Thymus (tissue), 11 donors: Measurements from ENCODE around the gene ZNF793. TPM values are rescaled to one million over a fixed set of nuclear protein-coding genes. Genes with fewer than 3 reads are reported as not detected.

Source experiments
- DNase-seq, 9 donors: peaks; one replicate each; pipeline ENCODE4 v3.0.0-alpha.2; 2013; ENCODE audit warnings: low spot score in 9 of 9, low read depth in 6 of 9, missing footprints in 1 of 9
- H3K27ac ChIP-seq, 2 donors: one replicate each; pipeline ENCODE4 v1.5.1; 2013; ENCODE audit warnings: control low read depth in 1 of 2, low read depth in 1 of 2, low read length in 1 of 2, mild to moderate bottlenecking in 1 of 2, moderate library complexity in 1 of 2
- H3K27me3 ChIP-seq, 2 donors: one replicate each; pipeline ENCODE4 v1.5.1; 2013; ENCODE audit warnings: low read length in 1 of 2; ENCODE audit not compliant: control insufficient read depth in 2 of 2, insufficient read depth in 1 of 2
- H3K36me3 ChIP-seq, 2 donors: one replicate each; pipeline ENCODE4 v1.5.1; 2013; ENCODE audit warnings: low read length in 1 of 2, mild to moderate bottlenecking in 1 of 2, moderate library complexity in 1 of 2; ENCODE audit not compliant: control insufficient read depth in 2 of 2, insufficient read depth in 2 of 2
- H3K4me1 ChIP-seq, 2 donors: one replicate each; pipeline ENCODE4 v1.5.1; 2013; ENCODE audit warnings: low read length in 2 of 2; ENCODE audit not compliant: control insufficient read depth in 2 of 2, insufficient read depth in 2 of 2
- H3K4me3 ChIP-seq, 2 donors: one replicate each; pipeline ENCODE4 v1.5.1; 2013; ENCODE audit warnings: low read length in 2 of 2, control low read depth in 1 of 2, mild to moderate bottlenecking in 1 of 2
- H3K9me3 ChIP-seq, 2 donors: one replicate each; pipeline ENCODE4 v1.5.1; 2013; ENCODE audit warnings: low read length in 1 of 2, mild to moderate bottlenecking in 1 of 2; ENCODE audit not compliant: control insufficient read depth in 2 of 2, insufficient read depth in 1 of 2
- WGBS: extraction: QIAGEN DNeasy Blood & Tissue Kit; methylation state at CpG from one replicate; pipeline ENCODE4 v1.1.7; 2013; 5-methylcytosine and 5-hydroxymethylcytosine counted together
- polyA plus RNA-seq: library from polyadenylated mRNA; stranded (reverse); fragments of 200-250 nt; gene quantifications from one replicate; pipeline ENCODE4 v1.2.3, GENCODE V29; 2013
- total RNA-seq: library from RNA; stranded (reverse); fragments of 120-200 nt; gene quantifications from one replicate; pipeline ENCODE4 v1.2.4, GENCODE V29; 2013
- donor health status: healthy.

ZNF793 gene
- total and polyA plus RNA-seq, 2 donors = 2.5 to 3.8 TPM

DNA sequence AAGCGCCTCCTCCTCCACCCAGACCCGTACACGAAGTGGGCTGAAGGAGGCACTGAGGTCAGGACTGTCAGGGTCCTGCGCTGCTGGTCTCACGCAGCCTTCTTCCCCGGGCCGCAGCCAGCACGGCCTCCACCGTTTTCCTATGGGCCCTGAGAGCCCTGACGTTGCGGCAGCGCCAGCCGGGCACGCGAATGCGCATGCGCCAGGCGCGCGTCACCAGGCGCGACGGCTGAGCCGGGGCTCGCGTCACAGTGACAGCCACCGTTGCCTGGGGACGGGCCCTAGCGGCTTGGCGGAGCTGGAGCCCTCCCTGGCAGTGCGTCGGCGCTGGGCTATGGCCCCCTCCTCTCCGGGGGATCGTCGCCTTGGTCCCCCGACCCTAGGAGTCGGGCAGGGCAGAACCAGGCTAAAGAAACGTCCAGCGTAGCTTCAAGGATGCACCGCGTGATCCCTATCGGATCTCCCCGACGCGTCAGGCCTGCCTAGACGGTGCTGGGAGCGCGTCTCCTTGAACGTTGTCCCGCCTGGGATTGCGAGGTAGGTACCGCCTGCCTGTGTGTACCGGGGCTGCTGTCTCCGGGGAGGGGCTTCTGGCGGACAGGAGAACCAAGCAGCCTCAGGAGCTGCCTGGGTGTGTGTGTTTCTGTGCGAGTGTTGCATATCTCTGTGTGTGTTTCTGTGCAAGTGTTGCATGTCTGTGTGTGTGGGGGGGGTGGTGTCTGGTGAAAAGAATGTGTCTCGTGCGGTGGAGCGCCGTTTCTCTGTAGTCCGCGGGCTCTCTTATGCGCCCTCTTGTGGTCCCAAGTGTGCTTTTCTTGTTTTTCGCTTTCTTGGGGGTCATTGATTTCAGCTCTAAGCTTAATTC lies 44.6 kb downstream of the ZNF793 start:
- peaks cover 19 to 48% of the 10 kb centered on the region in 2 donors for H3K9me3 ChIP-seq
- WGBS = 8% methylated on average over 65 of the region's 65 CpGs
- no peaks in the 10 kb centered on the region for H3K27me3 ChIP-seq
- no peaks in the 10 kb centered on the region for H3K36me3 ChIP-seq
- H3K4me1 ChIP-seq = no peaks in the 10 kb centered on the region
- peak overlapping the region; percentile 50 to 79 for H3K27ac ChIP-seq
- DNase-seq = peak; percentile 44 to 83 (median 54)
- peak overlapping the region; percentile 48 to 53 for H3K4me3 ChIP-seq

DNA sequence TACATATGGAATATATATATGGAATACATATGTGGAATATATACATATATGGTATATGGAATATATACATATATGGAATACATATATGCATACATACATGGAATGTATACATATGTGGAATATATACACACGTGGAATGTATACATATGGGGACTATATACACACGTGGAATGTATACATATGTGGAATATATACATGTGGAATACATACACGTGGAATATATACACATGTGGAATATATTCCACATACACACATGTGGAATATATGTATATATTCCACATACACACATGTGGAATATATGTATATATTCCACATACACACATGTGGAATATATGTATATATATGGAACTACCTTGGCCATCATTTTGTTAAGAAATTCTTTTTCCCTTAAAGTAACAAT lies 56.8 kb downstream of the ZNF793 start:
- no peak for DNase-seq
- H3K9me3 ChIP-seq = peaks cover 3 to 12% of the 10 kb centered on the region in 2 donors

DNA sequence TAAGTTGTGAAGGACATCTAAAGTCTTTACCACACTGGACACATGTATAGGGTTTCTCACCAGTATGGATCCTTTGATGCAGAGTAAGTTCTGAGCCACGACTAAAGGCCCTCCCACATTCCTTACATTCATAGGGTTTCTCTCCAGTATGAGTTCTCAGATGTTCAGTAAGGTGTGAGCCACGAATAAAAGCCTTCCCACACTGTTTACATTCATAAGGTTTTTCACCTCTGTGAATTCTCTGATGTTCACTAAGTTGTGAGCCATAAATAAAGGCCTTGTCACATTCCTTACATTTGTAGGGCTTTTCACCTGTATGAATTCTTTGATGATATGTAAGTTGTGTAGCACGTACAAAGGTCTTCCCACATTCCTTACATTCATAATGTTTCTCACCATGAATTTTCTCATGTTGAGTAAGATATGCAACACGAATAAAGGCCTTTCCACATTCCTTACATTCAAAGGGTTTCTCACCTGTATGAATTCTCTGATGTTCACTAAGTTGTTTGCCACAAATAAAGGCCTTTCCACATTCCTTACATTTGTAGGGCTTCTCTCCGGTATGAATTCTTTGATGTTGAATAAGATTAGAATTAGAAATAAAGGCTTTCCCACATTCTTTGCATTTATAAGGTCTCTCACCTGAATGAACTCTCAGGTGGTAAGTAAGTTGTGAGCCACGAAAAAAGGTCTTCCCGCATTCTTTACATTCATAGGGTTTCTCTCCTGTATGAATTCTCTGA lies 58.1 kb downstream of the ZNF793 start:
- no peaks in the 10 kb centered on the region for H3K36me3 ChIP-seq
- H3K27me3 ChIP-seq = no peaks in the 10 kb centered on the region
- WGBS = 97% methylated on average over 7 of the region's 7 CpGs
- no peak overlapping the region for H3K4me3 ChIP-seq
- H3K4me1 ChIP-seq = no peaks in the 10 kb centered on the region
- peak in 1 of 9 donors; percentile 3 for DNase-seq
- peaks cover 3 to 17% of the 10 kb centered on the region in 2 donors for H3K9me3 ChIP-seq
- H3K27ac ChIP-seq = no peak overlapping the region

More for the DNA sequence above, 56.8 kb downstream of the ZNF793 start:
- Histone ChIP-seq H3K36me3 (no peaks in the 10 kb centered on the region), H3K4me3 (no peak overlapping the region), H3K27ac (no peak overlapping the region), H3K4me1 (no peaks in the 10 kb centered on the region), H3K27me3 (no peaks in the 10 kb centered on the region)
- WGBS = 98% methylated on average over 3 of the region's 3 CpGs

DNA sequence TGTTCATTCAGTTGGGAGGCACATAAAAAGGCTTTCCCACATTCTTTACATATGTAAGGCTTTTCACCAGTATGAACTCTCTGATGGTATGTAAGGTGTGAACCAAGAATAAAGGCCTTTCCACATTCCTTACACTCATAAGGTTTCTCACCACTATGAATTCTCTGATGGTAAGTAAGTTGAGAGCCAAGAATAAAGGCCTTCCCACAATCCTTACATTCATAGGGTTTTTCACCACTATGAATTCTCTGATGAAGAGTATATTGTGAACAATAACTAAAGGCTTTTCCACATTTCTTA lies 58.6 kb downstream of the ZNF793 start:
- H3K4me3 ChIP-seq = no peak overlapping the region
- H3K9me3 ChIP-seq = peaks cover 3 to 17% of the 10 kb centered on the region in 2 donors
- no peak overlapping the region for H3K27ac ChIP-seq
- H3K27me3 ChIP-seq = no peaks in the 10 kb centered on the region
- no peaks in the 10 kb centered on the region for H3K4me1 ChIP-seq
- DNase-seq = peak in 1 of 9 donors; percentile 6
- H3K36me3 ChIP-seq = no peaks in the 10 kb centered on the region

DNA sequence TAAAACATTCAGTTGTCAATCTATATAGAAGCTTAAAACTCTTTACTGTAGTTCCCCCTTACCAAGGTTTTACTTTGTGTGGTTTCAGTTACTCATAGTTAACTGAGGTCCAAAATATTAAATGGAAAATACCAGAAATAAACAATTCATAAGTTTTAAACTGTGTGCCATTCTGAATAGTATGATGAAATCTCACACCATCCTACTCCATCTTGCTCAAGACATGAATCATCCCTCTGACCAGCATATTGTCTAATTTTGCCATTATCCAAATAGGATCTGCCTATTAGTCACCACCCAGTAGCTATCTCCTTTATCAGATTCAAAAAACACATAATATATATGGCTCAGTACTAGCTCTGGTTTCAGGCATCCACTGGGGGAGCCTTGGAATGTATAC lies 65.5 kb downstream of the ZNF793 start:
- Histone ChIP-seq H3K9me3 (peaks cover 5 to 6% of the 10 kb centered on the region in 2 donors), H3K4me3 (no peak overlapping the region), H3K36me3 (peaks cover 0 to 3% of the 10 kb centered on the region in 2 donors)

DNA sequence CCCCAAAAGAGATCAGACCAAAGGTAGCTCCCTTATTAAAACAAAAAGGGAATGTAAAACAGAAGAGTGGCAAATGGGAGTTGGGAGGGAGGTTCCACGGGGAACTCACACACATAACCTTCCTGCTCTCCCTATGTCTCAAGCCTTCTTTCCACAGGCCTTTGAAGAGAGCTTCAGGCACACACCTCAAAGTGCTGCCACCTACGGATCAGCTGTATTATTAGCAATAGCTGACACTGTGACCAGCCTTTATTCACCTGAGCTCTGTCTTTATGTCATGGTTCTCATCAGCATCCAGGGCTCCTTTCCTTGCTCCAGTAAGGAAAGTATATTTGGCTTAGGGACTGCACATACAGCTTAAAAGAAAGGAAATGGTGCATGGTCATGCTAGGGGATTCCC lies 76.6 kb downstream of the ZNF793 start:
- Histone ChIP-seq H3K4me1 (no peaks in the 10 kb centered on the region), H3K36me3 (peaks cover 0 to 45% of the 10 kb centered on the region in 2 donors)
- DNase-seq = no peak

More for the DNA sequence above, 65.5 kb downstream of the ZNF793 start:
- H3K27me3 ChIP-seq = no peaks in the 10 kb centered on the region
- H3K27ac ChIP-seq = no peak overlapping the region
- no peaks in the 10 kb centered on the region for H3K4me1 ChIP-seq
- DNase-seq = no peak

More for the DNA sequence above, 76.6 kb downstream of the ZNF793 start:
- Histone ChIP-seq H3K9me3 (peaks cover 8 to 18% of the 10 kb centered on the region in 2 donors), H3K4me3 (no peak overlapping the region), H3K27ac (no peak overlapping the region), H3K27me3 (no peaks in the 10 kb centered on the region)
- WGBS = 92% methylated on average over 2 of the region's 2 CpGs

Other genes with a start within 250 kb of the ZNF793 start
- 4.0 TPM for gene ZNF527, start 135.8 kb upstream of the ZNF793 start, total RNA-seq
- 4.9 TPM for gene ZNF527, start 135.8 kb upstream of the ZNF793 start, polyA plus RNA-seq
- 7.8 TPM for gene ZNF569, start 39.5 kb upstream of the ZNF793 start, total RNA-seq
- 6.8 TPM for gene ZNF569, start 39.5 kb upstream of the ZNF793 start, polyA plus RNA-seq
- gene ZNF570, start 37.6 kb upstream of the ZNF793 start, total RNA-seq = 6.2 TPM
- 3.9 TPM for gene ZNF570, start 37.6 kb upstream of the ZNF793 start, polyA plus RNA-seq
- gene ZNF571, start 87.9 kb downstream of the ZNF793 start, total RNA-seq = 5.2 TPM
- 5.2 TPM for gene ZNF571, start 87.9 kb downstream of the ZNF793 start, polyA plus RNA-seq
- gene ZNF540, start 87.9 kb downstream of the ZNF793 start, total RNA-seq = 2.5 TPM
- gene ZNF540, start 87.9 kb downstream of the ZNF793 start, polyA plus RNA-seq = 7.5 TPM
- 13.1 TPM for gene ZFP30, start 148.5 kb downstream of the ZNF793 start, total RNA-seq
- gene ZFP30, start 148.5 kb downstream of the ZNF793 start, polyA plus RNA-seq = 7.4 TPM
- gene ZNF607, start 212.8 kb downstream of the ZNF793 start, total RNA-seq = 5.5 TPM
- 3.7 TPM for gene ZNF607, start 212.8 kb downstream of the ZNF793 start, polyA plus RNA-seq